Measurements from ENCODE around the gene ZNF793. TPM values are rescaled to one million over a fixed set of nuclear protein-coding genes. Genes with fewer than 3 reads are reported as not detected.

The ZNF793 gene
- total RNA-seq (2022; extraction: Qiagen RNA extraction): 0.02 to 0.09 TPM (median 0.03 TPM) in 4 of 5 replicates, not detected in the other

DNA sequence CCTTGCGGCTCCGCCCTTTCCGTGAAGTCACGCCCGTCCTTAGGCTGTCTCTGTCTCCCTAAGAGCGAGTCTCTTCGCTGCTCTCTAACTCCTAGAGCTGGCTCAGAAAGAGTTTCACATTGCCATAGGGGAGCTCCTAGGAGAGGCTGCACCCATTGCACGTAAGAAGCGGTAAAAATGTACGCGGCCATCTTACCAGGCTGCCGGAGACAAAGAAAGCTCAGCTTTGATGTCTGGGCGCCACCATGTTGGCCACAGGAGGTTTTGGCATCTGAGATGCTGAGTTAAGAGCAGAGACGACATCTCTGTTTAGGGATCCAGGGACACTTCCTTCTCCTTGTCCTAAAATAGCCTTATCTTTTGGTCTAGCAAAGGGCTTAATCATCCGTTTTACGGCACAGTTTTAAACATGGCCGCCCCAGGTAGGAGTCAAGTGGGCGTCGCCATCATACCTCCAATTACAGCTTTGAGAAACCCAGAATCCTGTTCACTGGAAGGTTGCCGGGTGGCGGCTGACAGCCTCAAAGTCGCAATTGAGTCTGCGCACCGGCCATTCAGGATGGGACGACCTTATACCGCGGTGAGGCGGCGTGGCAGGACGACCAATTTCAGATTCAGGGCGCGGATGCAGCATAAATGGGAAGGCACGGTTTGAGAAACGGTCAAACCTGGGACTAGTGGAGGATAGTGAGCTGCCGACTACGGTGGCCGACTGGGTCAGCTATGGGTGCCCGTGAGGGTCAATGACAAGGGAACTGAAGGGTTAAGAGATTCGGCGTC is at the start of gene ZNF793:
ZNF793 (plus strand) TSS at position 553 of the 780 bp plus-strand sequence. CDS start 16,501 bp downstream, outside the sequence.

GRCh38 chr19:37466798-37467607 is 39.7 kb upstream of the ZNF793 start, which contains the start of gene ZNF569:
Gene ZNF569 (minus strand): TSS chr19:37467444. CDS start chr19:37444921, 22,523 bp downstream.

GRCh38 chr19:37468961-37469777 is 37.6 kb upstream of the ZNF793 start, which contains the start of gene ZNF570:
Gene ZNF570 (plus strand): TSS chr19:37469356. CDS start chr19:37470355, 999 bp downstream.

Other genes starting within 250 kb of the ZNF793 start
- gene ZNF527, start 135.8 kb upstream of the ZNF793 start, total RNA-seq (2022; extraction: Qiagen RNA extraction): 2.4 to 4.4 TPM (median 3.0 TPM) in 5 replicates
- 4.0 to 6.1 TPM (median 4.9 TPM) in 5 replicates for gene ZNF569, start 39.5 kb upstream of the ZNF793 start, total RNA-seq (2022; extraction: Qiagen RNA extraction)
- gene ZNF570, start 37.6 kb upstream of the ZNF793 start, total RNA-seq (2022; extraction: Qiagen RNA extraction): 2.5 to 4.7 TPM (median 3.9 TPM) in 5 replicates
- 0.70 to 1.6 TPM (median 1.2 TPM) in 5 replicates for gene ZNF571, start 87.9 kb downstream of the ZNF793 start, total RNA-seq (2022; extraction: Qiagen RNA extraction)
- gene ZNF540, start 87.9 kb downstream of the ZNF793 start, total RNA-seq (2022; extraction: Qiagen RNA extraction): 0.03 to 0.23 TPM in 2 of 5 replicates, not detected in the others
- 6.0 to 9.7 TPM (median 7.1 TPM) in 5 replicates for gene ZFP30, start 148.5 kb downstream of the ZNF793 start, total RNA-seq (2022; extraction: Qiagen RNA extraction)
- gene ZNF607, start 212.8 kb downstream of the ZNF793 start, total RNA-seq (2022; extraction: Qiagen RNA extraction): 3.5 to 5.8 TPM (median 4.9 TPM) in 5 replicates